BJ (cell line): ENCODE measurements around the gene SUPT4H1. TPM values are rescaled to one million over a fixed set of nuclear protein-coding genes. Genes with fewer than 3 reads are reported as not detected.

Experiments
- CTCF ChIA-PET: fragments of 350-600 bp; formaldehyde crosslinking; extraction: SDS; loops from one replicate; lab custom pipeline; 2021; ENCODE audit warnings: antibody characterized with exemption, inconsistent platforms; lab: Yijun Ruan, JAX
- POLR2A ChIA-PET: fragments of 300-600 bp; sonication (Branson Sonifier 250); formaldehyde crosslinking; extraction: SDS; loops from one replicate; lab custom pipeline; 2021; ENCODE audit warnings: antibody characterized with exemption; lab: Charles Lee
- DNase-seq: peaks from one replicate; pipeline ENCODE4 v3.0.0-alpha.2; 2011; ENCODE audit warnings: low read depth
- H3K27me3 ChIP-seq: 2 replicates; pipeline ENCODE4 v1.6.0; 2011; ENCODE audit warnings: low read length; ENCODE audit not compliant: control insufficient read depth, insufficient read depth
- H3K36me3 ChIP-seq: 2 replicates; pipeline ENCODE4 v1.5.1; 2011; ENCODE audit warnings: low read length; ENCODE audit not compliant: control insufficient read depth, insufficient read depth
- H3K4me3 ChIP-seq: 2 replicates; pipeline ENCODE4 v1.5.1; 2011; ENCODE audit warnings: low read depth, mild to moderate bottlenecking, control low read depth, low read length
- polyA plus RNA-seq: library from polyadenylated mRNA; depleted of rRNA; stranded (reverse); fragments of >200 nt; gene quantifications from 2 replicates; pipeline ENCODE4 v1.2.3, GENCODE V29; 2011
- TF ChIP-seq, protein P1 (sequence below): IDR thresholded peaks from 2 replicates; pipeline ENCODE4 v1.5.1; 2011; ENCODE audit warnings: low read depth, mild to moderate bottlenecking, control low read depth, inconsistent platforms, low read length, moderate library complexity; ENCODE audit not compliant: insufficient read depth

Gene SUPT4H1
- polyA plus RNA-seq, 1 experiment = 145 TPM

- ChIA-PET CTCF (interaction anchor here (3.1 kb wide), 1 partner anchor 52 kb away, joined by 9 read pairs; no protein-coding TSS in a partner anchor), POLR2A (no interaction called here)
- H3K4me3 ChIP-seq = no peak overlapping the region
- peaks cover 2% of the 10 kb centered on the region for H3K27me3 ChIP-seq
- DNase-seq = no peak
- no peaks in the 10 kb centered on the region for H3K36me3 ChIP-seq
- TF ChIP-seq, protein P1, sequence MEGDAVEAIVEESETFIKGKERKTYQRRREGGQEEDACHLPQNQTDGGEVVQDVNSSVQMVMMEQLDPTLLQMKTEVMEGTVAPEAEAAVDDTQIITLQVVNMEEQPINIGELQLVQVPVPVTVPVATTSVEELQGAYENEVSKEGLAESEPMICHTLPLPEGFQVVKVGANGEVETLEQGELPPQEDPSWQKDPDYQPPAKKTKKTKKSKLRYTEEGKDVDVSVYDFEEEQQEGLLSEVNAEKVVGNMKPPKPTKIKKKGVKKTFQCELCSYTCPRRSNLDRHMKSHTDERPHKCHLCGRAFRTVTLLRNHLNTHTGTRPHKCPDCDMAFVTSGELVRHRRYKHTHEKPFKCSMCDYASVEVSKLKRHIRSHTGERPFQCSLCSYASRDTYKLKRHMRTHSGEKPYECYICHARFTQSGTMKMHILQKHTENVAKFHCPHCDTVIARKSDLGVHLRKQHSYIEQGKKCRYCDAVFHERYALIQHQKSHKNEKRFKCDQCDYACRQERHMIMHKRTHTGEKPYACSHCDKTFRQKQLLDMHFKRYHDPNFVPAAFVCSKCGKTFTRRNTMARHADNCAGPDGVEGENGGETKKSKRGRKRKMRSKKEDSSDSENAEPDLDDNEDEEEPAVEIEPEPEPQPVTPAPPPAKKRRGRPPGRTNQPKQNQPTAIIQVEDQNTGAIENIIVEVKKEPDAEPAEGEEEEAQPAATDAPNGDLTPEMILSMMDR = no peak
Measured at GRCh38 chr17:58369214-58370031, 17.4 kb upstream of the SUPT4H1 start.

- TF ChIP-seq, protein P1 = no peak
- DNase-seq = no peak
- Histone ChIP-seq H3K4me3 (no peak overlapping the region), H3K27me3 (peaks cover 5% of the 10 kb centered on the region), H3K36me3 (no peaks in the 10 kb centered on the region)
- ChIA-PET POLR2A (no interaction called here), CTCF (interaction anchor here (3.1 kb wide), 1 partner anchor 51 kb away, joined by 9 read pairs; no protein-coding TSS in a partner anchor)
Measured at GRCh38 chr17:58368860-58369213, 16.8 kb upstream of the SUPT4H1 start.

DNA sequence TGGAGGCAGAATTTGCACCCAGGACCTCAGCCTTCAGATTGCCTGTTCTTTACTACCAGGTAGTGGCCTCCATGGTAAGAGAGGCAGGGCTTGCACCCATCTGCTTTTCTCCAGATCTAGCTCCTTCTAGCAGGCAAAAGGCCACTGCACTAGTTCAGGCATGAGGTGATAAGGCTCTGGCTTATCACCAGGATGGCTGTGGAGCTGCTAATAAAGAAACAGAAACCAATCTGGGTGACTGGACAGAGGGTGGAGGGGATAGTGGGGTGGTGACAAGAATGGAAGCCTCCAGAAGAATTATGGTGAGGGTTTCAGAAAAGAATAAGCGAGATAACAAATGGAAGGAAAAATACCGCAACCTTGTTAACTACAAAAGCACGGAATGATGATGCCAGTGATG, 15.5 kb upstream of the SUPT4H1 start:
- H3K27me3 ChIP-seq = peaks cover 9% of the 10 kb centered on the region
- CTCF ChIA-PET = no interaction called here
- no peaks in the 10 kb centered on the region for H3K36me3 ChIP-seq
- POLR2A ChIA-PET = no interaction called here
- TF ChIP-seq, protein P1 = no peak
- no peak for DNase-seq
- H3K4me3 ChIP-seq = no peak overlapping the region

- POLR2A ChIA-PET = no interaction called here
- TF ChIP-seq, protein P1 = no peak
- no peak for DNase-seq
- Histone ChIP-seq H3K4me3 (no peak overlapping the region), H3K27me3 (peaks cover 9% of the 10 kb centered on the region), H3K36me3 (no peaks in the 10 kb centered on the region)
- CTCF ChIA-PET = no interaction called here
Measured at GRCh38 chr17:58365980-58366595, 14.1 kb upstream of the SUPT4H1 start.

DNA sequence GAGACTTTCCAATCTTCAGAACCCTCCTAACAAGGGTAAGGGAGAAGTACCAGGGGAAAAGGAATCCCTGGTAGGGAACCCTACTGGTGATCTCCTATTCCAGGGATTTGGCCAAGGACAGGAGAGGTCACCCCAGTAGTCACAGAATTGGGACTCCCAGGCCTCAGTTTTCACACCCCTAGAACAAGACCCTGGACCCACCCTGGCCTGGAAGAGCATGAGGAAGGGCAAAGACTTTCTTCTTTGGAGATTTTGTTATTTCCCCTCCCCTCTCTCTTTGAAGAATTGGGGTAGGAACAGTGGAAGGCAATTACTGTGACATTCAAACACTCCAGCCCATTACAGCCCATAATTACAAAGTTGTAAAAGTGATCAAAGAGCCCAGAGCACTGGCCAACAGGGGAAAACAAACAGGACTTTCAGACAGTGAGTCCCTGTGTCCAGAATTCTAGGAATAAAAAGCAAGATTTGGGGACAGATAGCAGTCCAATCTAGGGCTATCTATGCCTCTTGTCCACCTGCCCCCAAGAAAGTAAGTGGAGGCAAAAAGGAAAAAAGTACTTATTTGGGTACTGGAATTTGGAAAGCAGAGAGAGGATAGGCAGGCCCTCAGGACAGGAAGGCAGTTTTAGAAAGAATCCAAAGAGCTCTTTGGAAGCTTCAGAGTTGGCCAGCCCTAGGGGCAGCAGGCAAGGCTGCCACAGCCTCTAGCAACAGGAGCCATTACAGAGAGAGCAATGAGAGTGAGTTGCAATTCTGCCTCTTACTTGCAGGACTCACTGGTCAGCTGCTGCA, 13.4 kb upstream of the SUPT4H1 start:
- no peak for DNase-seq
- TF ChIP-seq, protein P1 = no peak
- POLR2A ChIA-PET = no interaction called here
- CTCF ChIA-PET = interaction anchor here (0.9 kb wide), 1 partner anchor 116 kb away, joined by 3 read pairs; no protein-coding TSS in a partner anchor
- H3K36me3 ChIP-seq = no peaks in the 10 kb centered on the region
- H3K4me3 ChIP-seq = no peak overlapping the region
- H3K27me3 ChIP-seq = peaks cover 9% of the 10 kb centered on the region
